OCI-LY3 (cell line): Measurements from ENCODE around the gene ATP6V0C.

Experiments used
- H2AFZ ChIP-seq: fragments of 200-600, 300-600 bp; shearing (Covaris generic); 2 replicates; pipeline ENCODE4 v1.6.0; 2014; ENCODE audit warnings: antibody characterized with exemption, low read depth, low read length
- H3K27ac ChIP-seq: fragments of 200-600, 300-600 bp; sonication (generic); 2 replicates; pipeline ENCODE4 v1.5.1; 2014; ENCODE audit warnings: mild to moderate bottlenecking, low read length, moderate library complexity, mixed read lengths
- H3K27me3 ChIP-seq: fragments of 200-600, 300-600 bp; sonication (generic); 2 replicates; pipeline ENCODE4 v1.6.1; 2014; ENCODE audit warnings: low read depth, low read length, mixed read lengths
- H3K36me3 ChIP-seq: fragments of 200-600, 300-600 bp; sonication (generic); replicated peaks from 2 replicates; pipeline ENCODE3; 2014; ENCODE audit warnings: low read depth, low read length, mixed read lengths
- H3K4me1 ChIP-seq: fragments of 300-600, 200-600 bp; sonication (generic); 2 replicates; pipeline ENCODE4 v1.6.1; 2014; ENCODE audit warnings: low read length, mixed read lengths
- H3K4me2 ChIP-seq: fragments of 200-600, 300-600 bp; sonication (generic); 2 replicates; pipeline ENCODE4 v1.6.1; 2014; ENCODE audit warnings: low read length, mixed read lengths
- H3K4me3 ChIP-seq: fragments of 300-600, 200-600 bp; sonication (generic); 2 replicates; pipeline ENCODE4 v1.5.1; 2014; ENCODE audit warnings: antibody characterized with exemption, mild to moderate bottlenecking, low read length, moderate library complexity
- H3K79me2 ChIP-seq: fragments of 300-600, 200-600 bp; shearing (Covaris generic); 2 replicates; pipeline ENCODE4 v1.6.1; 2014; ENCODE audit warnings: mild to moderate bottlenecking, low read length, mixed read lengths
- H3K9ac ChIP-seq: fragments of 300-600, 200-600 bp; shearing (Covaris generic); 2 replicates; pipeline ENCODE4 v1.6.0; 2014; ENCODE audit warnings: mild to moderate bottlenecking, low read length, moderate library complexity
- H3K9me3 ChIP-seq: fragments of 200-600, 300-600 bp; shearing (Covaris generic); 2 replicates; pipeline ENCODE4 v1.6.1; 2014; ENCODE audit warnings: low read length, mixed read lengths; ENCODE audit not compliant: insufficient read depth
- H4K20me1 ChIP-seq: fragments of 200-600, 300-600 bp; sonication (generic); 2 replicates; pipeline ENCODE4 v1.6.1; 2016; ENCODE audit warnings: low read length, mixed read lengths; ENCODE audit not compliant: insufficient read depth
- CTCF ChIP-seq: fragments of 200-600, 300-600 bp; sonication (generic); IDR thresholded peaks from 2 replicates; pipeline ENCODE4 v1.5.1; 2014; ENCODE audit warnings: antibody characterized with exemption, low read length, low read depth
- EZH2phosphoT487 ChIP-seq: fragments of 200-600 bp; shearing (Covaris generic); IDR thresholded peaks from 2 replicates; pipeline ENCODE4 v1.6.1; 2018; ENCODE audit warnings: antibody characterized with exemption, mixed run types, low read depth

Gene ATP6V0C

DNA sequence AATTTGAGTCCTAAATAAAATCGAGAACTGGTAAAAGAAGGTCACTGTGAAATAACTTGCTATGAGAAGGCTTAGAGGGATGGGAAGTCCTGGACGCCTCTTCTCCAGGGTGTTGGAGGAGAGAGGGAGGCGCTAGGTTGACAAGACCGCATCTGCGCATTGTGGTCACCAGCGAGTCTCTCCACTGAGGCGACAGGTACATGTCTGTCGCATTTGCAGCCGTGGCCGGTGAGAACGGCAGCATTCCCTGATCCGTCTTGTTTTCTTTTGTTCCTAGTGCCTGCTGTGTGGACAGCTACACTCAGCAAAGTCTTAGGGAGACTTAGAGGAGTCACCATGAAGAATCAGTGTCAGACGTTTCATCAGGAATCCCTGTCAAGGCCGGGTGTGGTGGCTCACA is 8.1 kb upstream of the ATP6V0C start:
- H3K36me3 ChIP-seq, result no peaks in the 10 kb centered on the region
- H4K20me1 ChIP-seq, result no peaks in the 10 kb centered on the region
- H3K9ac ChIP-seq, result no peak overlapping the region
- no peak overlapping the region for H2AFZ ChIP-seq
- no peaks in the 10 kb centered on the region for H3K9me3 ChIP-seq
- peaks cover 60% of the 10 kb centered on the region for H3K4me1 ChIP-seq
- no peak overlapping the region for H3K4me3 ChIP-seq
- H3K79me2 ChIP-seq, result no peaks in the 10 kb centered on the region
- H3K27me3 ChIP-seq, result no peaks in the 10 kb centered on the region
- no peak for TF ChIP-seq CTCF
- peak overlapping the region; percentile 8; the same call in 1 of the 2 replicates for H3K27ac ChIP-seq
- no peak overlapping the region for H3K4me2 ChIP-seq

- Histone ChIP-seq H3K79me2 (no peaks in the 10 kb centered on the region), H3K9me3 (no peaks in the 10 kb centered on the region), H3K27me3 (no peaks in the 10 kb centered on the region), H3K4me1 (peaks cover 62% of the 10 kb centered on the region), H3K4me3 (peak overlapping the region; percentile 47), H3K4me2 (peak overlapping the region; percentile 95), H2AFZ (0 out of 2 replicates have a peak overlapping the region, but pooled peaks have one; percentile 12), H3K36me3 (no peaks in the 10 kb centered on the region), H4K20me1 (no peaks in the 10 kb centered on the region), H3K9ac (peak overlapping the region; percentile 90), H3K27ac (peak overlapping the region; percentile 94)
- no peak; the same call in 1 of the 2 replicates for TF ChIP-seq CTCF
- no peak for TF ChIP-seq EZH2phosphoT487
These were observed 6.6 kb upstream of the ATP6V0C start for GRCh38 chr16:2507052-2507659.

- Histone ChIP-seq H3K4me3 (peak overlapping the region; percentile 47), H3K4me2 (peak overlapping the region; percentile 95), H3K4me1 (peaks cover 64% of the 10 kb centered on the region), H2AFZ (0 out of 2 replicates have a peak overlapping the region, but pooled peaks have one; percentile 12), H3K79me2 (no peaks in the 10 kb centered on the region), H3K9me3 (no peaks in the 10 kb centered on the region), H3K9ac (peak overlapping the region; percentile 90), H3K27ac (peak overlapping the region; percentile 94), H3K36me3 (no peaks in the 10 kb centered on the region), H4K20me1 (no peaks in the 10 kb centered on the region), H3K27me3 (no peaks in the 10 kb centered on the region)
- TF ChIP-seq EZH2phosphoT487, result no peak
- no peak for TF ChIP-seq CTCF
These were observed 6.1 kb upstream of the ATP6V0C start for GRCh38 chr16:2507665-2508064.

GRCh38 chr16:2508722-2509400 is 4.9 kb upstream of the ATP6V0C start:
- Histone ChIP-seq H3K27ac (peak overlapping the region; percentile 94), H3K79me2 (peaks cover 3% of the 10 kb centered on the region), H3K9ac (peak overlapping the region; percentile 90; the same call in 1 of the 2 replicates), H4K20me1 (no peaks in the 10 kb centered on the region), H2AFZ (no peak overlapping the region), H3K4me3 (peak overlapping the region; percentile 47; the same call in 1 of the 2 replicates), H3K9me3 (no peaks in the 10 kb centered on the region), H3K27me3 (no peaks in the 10 kb centered on the region), H3K36me3 (no peaks in the 10 kb centered on the region), H3K4me2 (peak overlapping the region; percentile 95), H3K4me1 (peaks cover 71% of the 10 kb centered on the region)
- TF ChIP-seq EZH2phosphoT487 (no peak), CTCF (no peak)
